OCI-M2 (cell line): ENCODE measurements around the gene PLA2G12B.

Experiments used
- DNase-seq: peaks from one replicate; lab custom pipeline; 2025; ENCODE audit not compliant: unreplicated experiment; lab: John Stamatoyannopoulos, UW

The PLA2G12B gene

GRCh38 chr10:72895236-72895850, 59.3 kb downstream of the PLA2G12B start:
- no peak for DNase-seq

DNA sequence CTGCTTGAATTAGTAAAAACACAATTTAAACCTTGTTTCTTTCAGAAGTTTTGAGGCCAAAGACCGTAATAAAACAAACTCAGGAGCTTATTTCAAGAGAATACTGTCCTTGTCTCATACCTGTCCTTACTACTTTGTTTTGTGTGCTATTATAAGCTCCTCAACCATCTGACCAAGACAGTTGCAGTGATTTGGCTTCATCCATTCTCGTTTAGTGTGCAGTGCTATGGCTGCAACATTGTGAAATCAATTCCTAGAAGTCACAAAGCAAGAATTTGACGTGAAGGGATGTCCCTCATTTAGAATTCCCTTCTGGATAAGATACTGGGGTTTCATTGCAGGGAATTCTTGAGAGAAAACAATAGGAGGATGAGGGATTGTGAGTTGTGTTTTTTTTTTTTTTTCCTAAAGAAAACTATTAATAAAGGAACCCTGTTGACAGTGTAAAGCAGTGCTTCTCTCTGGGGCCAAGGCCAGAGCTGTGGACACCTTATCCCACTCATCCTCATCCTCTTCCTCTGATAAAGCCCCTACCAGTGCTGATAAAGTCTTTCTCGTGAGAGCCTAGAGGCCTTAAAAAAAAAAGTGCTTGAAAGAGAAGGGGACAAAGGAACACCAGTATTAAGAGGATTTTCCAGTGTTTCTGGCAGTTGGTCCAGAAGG, 61.3 kb downstream of the PLA2G12B start, which contains the start of gene OIT3:
TSS of gene OIT3 (plus strand) at position 604 of the 663 bp plus-strand sequence. CDS start 60 bp downstream, outside the sequence.
- no peak for DNase-seq

GRCh38 chr10:72890086-72890485, 64.5 kb downstream of the PLA2G12B start:
- no peak for DNase-seq

- DNase-seq: no peak
These were observed 65.2 kb downstream of the PLA2G12B start for GRCh38 chr10:72889391-72889831.

DNA sequence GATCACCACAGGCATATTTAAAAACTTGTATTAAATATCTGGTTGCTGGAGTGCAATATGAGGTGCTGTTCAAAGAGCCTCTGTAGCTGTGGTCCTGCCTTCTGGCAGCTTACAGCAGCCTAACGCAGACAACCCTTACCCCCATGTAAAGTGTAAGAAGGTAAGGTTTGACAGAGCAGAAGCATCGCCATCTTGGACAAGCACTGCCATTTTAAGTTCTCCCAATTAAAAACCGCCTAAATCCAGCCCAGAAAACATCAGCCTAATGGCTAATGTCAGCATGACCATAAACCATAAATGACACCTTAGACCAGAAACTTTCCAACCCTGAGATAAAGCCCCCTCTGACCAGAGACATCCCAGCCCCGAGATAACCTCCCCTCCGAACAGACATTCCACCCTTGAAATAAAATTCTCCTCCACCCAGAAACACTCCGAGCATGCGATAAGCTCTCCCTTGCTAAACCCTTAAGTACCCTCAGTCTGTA, 66.4 kb downstream of the PLA2G12B start:
- no peak for DNase-seq

GRCh38 chr10:72887043-72887442, 67.6 kb downstream of the PLA2G12B start:
- DNase-seq: no peak

DNA sequence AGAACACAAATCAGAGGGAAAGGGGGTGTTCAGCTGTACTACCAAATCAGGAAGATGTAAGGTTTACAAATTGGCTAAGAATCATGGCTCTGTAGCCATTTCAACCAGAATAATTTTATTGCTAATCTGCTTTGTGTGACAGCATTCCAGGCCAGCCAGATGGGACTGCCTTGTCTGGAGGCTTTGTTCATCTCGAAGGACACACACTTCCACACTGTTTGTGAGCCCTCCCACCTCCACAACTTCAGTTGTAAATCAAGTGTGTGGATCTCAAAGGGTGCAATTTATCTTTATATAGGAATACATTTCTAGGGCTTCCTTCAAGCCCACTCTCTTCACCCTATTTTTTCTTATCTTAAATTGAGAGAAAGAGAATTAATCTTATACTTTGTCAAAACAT, 68.0 kb downstream of the PLA2G12B start:
- DNase-seq: no peak

DNA sequence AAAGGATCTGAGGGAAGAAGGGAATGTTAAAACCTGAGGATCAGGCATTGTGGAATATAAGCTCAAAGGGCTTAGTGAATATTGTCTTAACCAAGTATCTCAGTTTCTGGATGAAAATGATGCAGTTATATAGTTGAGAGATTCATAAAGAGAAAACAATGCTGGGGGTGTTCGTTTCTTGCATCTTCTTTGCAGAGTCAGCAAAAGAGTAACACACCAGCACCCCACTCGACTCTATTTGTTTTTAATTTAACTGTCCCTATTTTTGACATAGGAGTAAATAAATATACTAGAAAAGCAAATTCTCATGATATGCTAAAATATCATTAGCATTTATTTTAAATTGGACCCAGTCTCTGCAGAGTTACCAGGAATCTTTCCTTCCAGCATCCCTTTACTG, 68.7 kb downstream of the PLA2G12B start:
- DNase-seq: no peak
